Ovary (tissue), 9 donors: ENCODE results near the gene SELP. TPM values are rescaled to one million over a fixed set of nuclear protein-coding genes. Genes with fewer than 3 reads are reported as not detected.

Experiments
- DNase-seq, 5 donors: peaks; one replicate each; pipeline ENCODE4 v3.0.0-alpha.2; 2019 to 2020
- H3K27ac ChIP-seq, 2 donors: fragments of 200-600 bp; one replicate each; pipeline versions ENCODE4 v1.5.1 to v1.8.0; 2019 to 2022
- H3K27me3 ChIP-seq: fragments of 200-600 bp; one replicate; pipeline ENCODE4 v1.8.0; 2022
- H3K36me3 ChIP-seq: fragments of 200-600 bp; sonication (generic); one replicate; pipeline ENCODE4 v1.5.1; 2019
- H3K4me1 ChIP-seq: one replicate; pipeline ENCODE4 v1.8.1; 2013; ENCODE audit warnings: mild to moderate bottlenecking, moderate library complexity; ENCODE audit not compliant: insufficient read depth
- H3K4me3 ChIP-seq: fragments of 200-600 bp; sonication (generic); one replicate; pipeline ENCODE4 v1.5.1; 2017
- H3K9me3 ChIP-seq, 2 donors: fragments of 200-600 bp in 1 of 2; sonication (generic) in 1 of 2; one replicate each; pipeline versions ENCODE4 v1.5.1 to v1.8.1; 2013 to 2019; ENCODE audit warnings: mild to moderate bottlenecking in 1 of 2, moderate library complexity in 1 of 2
- EP300 ChIP-seq: sonication (generic); formaldehyde crosslinking; IDR thresholded peaks from one replicate; pipeline ENCODE4 v1.6.1; 2017; ENCODE audit warnings: antibody characterized with exemption
- POLR2A ChIP-seq: fragments of 450-650 bp; IDR thresholded peaks from one replicate; pipeline ENCODE4 v1.6.1; 2017; ENCODE audit warnings: antibody characterized with exemption, mild to moderate bottlenecking, moderate library complexity
- WGBS, 3 donors: extraction: QIAGEN DNeasy Blood & Tissue Kit in 1 of 3; methylation state at CpG; one replicate each; pipeline versions ENCODE4 v1.1.5 to v1.1.7; 2013 to 2017; 5-methylcytosine and 5-hydroxymethylcytosine counted together
- intact Hi-C, 4 donors: fragments of 100-400 bp; cut with DNase I; formaldehyde crosslinking; loops; one replicate each; pipeline versions ENCODE4 v1.11.0 to v1.15.1; 2022 to 2023
- polyA plus RNA-seq, 2 donors: library from polyadenylated mRNA; stranded (reverse); fragments of 200-250 nt in 1 of 2; fragments of 350-450 nt in 1 of 2; fragmentation: Illumina TruSeq in 1 of 2; extraction: RNeasy Lipid Tissue Mini Kit (QIAGEN cat#74804) in 1 of 2; gene quantifications; one replicate each; pipeline ENCODE4 v1.2.3, GENCODE V29; 2013 to 2014
- total RNA-seq, 7 donors: library from RNA; depleted of rRNA in 2 of 7; stranded (reverse); fragments of >200 nt in 2 of 7; fragmentation: NEBNext Ultra II Directional in 3 of 7; extraction: Animal tissue kit (Norgen Biotek cat#: 25700) in 3 of 7; gene quantifications; one replicate each; pipeline versions ENCODE4 v1.1.0 to v1.2.4, GENCODE V29; 2016 to 2023
- TF ChIP-seq, protein P1 (sequence below), 3 donors: fragments of 450-650 bp in 2 of 3; fragments of 200-600 bp in 1 of 3; IDR thresholded peaks; one replicate each; pipeline versions ENCODE4 v1.5.1 to v1.8.0; 2016 to 2022; ENCODE audit warnings: antibody characterized with exemption in 3 of 3, mild to moderate bottlenecking in 1 of 3
- donor health status: DM: no; HTN: no; CAD: no; lungs with moderate emphysema.
- donor health status: DM: no; HTN: no; CAD: no.
- donor health status: Bipolar disorder and iron deficiency.
- donor health status: DM: yes; HTN: yes; CAD: no.
- donor health status: DM: no; HTN: no; CAD: no.
- donor health status: DM: yes; HTN: yes; CAD: no.

SELP gene
- total and polyA plus RNA-seq, 9 donors = 0.68 to 19.7 (median 5.2) TPM

DNA sequence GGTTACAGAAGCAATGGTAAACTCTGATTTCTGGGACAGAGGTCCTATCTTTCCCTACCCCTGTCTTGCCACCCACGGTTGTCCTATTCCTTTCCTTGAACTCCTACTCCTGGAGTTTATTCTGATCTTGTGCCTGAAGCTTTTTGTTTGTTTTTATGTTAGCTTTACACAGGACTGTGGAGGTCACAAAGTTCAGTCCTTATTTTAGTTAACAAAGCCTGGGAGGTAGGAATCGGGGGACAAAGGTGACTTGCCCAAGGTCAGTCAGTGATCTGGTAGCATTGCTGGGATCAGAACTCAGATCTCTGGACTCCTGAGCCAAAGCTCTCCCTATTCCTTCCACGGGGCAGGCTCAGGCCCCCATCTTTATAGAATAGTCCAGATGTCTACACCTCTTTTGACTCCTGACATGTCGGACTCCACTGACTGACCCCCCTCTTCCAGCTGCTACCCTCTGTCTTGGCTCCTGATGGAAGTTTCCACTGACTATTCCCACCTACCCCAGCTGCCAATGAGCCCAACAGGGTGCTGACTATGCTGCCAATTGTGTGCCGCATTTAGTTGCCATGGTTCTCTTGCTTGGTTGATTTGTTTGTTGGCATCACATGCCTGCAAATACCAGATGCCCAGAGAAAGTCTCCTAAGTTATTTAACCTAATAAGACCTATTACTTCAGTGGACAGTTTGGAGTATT, 53.5 kb downstream of the SELP start:
- WGBS, 3 donors = 56 to 77% (median 61%) methylated on average over 5 of the region's 5 CpGs
- no peak for DNase-seq
- TF ChIP-seq EP300 = no peak
- TF ChIP-seq, protein P1, sequence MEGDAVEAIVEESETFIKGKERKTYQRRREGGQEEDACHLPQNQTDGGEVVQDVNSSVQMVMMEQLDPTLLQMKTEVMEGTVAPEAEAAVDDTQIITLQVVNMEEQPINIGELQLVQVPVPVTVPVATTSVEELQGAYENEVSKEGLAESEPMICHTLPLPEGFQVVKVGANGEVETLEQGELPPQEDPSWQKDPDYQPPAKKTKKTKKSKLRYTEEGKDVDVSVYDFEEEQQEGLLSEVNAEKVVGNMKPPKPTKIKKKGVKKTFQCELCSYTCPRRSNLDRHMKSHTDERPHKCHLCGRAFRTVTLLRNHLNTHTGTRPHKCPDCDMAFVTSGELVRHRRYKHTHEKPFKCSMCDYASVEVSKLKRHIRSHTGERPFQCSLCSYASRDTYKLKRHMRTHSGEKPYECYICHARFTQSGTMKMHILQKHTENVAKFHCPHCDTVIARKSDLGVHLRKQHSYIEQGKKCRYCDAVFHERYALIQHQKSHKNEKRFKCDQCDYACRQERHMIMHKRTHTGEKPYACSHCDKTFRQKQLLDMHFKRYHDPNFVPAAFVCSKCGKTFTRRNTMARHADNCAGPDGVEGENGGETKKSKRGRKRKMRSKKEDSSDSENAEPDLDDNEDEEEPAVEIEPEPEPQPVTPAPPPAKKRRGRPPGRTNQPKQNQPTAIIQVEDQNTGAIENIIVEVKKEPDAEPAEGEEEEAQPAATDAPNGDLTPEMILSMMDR (IDR thresholded peaks at IDR 0.05) = no peak
- no peak for TF ChIP-seq POLR2A
- no peaks in the 10 kb centered on the region for H3K9me3 ChIP-seq
- H3K27ac ChIP-seq = no peak overlapping the region
- no peaks in the 10 kb centered on the region for H3K27me3 ChIP-seq
- no peak overlapping the region for H3K4me3 ChIP-seq
- H3K36me3 ChIP-seq = no peaks in the 10 kb centered on the region
- intact Hi-C loops = no loop called here
- H3K4me1 ChIP-seq = no peaks in the 10 kb centered on the region

DNA sequence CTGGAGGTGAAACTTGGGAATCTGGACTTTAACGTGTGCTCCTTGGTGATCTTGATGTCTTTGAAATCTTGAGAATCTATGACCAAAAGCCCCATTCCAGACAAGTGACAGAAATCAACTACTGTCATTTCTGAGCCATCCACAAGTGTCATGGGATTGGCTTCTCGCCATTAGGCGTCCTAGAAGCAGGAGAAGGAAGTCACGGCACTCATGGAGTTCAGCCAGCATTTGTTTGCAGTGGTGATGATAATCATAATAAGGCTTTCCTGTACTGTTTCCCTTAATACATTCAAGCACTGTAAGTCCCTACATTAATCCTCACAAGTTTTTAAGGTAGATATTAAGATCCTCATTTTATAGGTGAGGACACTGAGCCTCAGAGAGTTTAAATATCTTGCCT, 55.6 kb downstream of the SELP start:
- no peaks in the 10 kb centered on the region for H3K27me3 ChIP-seq
- no peaks in the 10 kb centered on the region for H3K9me3 ChIP-seq
- H3K4me3 ChIP-seq = no peak overlapping the region
- no peak overlapping the region for H3K27ac ChIP-seq
- intact Hi-C loops = no loop called here
- 38 to 70% (median 57%) methylated on average over 4 of the region's 4 CpGs for WGBS, 3 donors
- no peak for DNase-seq
- H3K4me1 ChIP-seq = no peaks in the 10 kb centered on the region
- H3K36me3 ChIP-seq = no peaks in the 10 kb centered on the region
- TF ChIP-seq EP300 (no peak), POLR2A (no peak)
- TF ChIP-seq, protein P1 (IDR thresholded peaks at IDR 0.05) = no peak

DNA sequence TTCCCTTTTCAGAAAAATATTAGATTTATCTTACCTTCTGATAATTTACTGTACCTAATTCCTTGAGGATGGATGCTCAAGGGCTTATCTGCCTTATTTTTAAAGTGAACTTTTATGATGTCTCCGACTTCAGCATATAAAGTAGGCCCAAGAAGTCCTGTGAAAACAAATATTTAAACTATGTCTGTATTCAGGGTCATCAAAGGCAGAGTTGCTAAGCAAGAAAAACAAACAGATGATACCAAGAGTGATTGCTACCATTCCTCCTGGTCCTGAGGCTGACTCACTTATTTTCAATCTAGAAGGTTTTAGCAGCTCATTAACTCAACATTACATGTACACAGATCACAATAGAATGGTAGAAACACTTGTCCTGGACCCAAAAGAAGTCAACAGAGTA, 57.7 kb downstream of the SELP start:
- Histone ChIP-seq H3K9me3 (no peaks in the 10 kb centered on the region), H3K27me3 (no peaks in the 10 kb centered on the region), H3K36me3 (no peaks in the 10 kb centered on the region), H3K4me3 (no peak overlapping the region), H3K4me1 (no peaks in the 10 kb centered on the region), H3K27ac (no peak overlapping the region)
- 23 to 36% (median 27%) methylated on average over 1 of the region's 1 CpG for WGBS, 3 donors
- no peak for DNase-seq
- intact Hi-C loops = no loop called here
- TF ChIP-seq EP300 (no peak), POLR2A (no peak)
- TF ChIP-seq, protein P1 (IDR thresholded peaks at IDR 0.05) = no peak

DNA sequence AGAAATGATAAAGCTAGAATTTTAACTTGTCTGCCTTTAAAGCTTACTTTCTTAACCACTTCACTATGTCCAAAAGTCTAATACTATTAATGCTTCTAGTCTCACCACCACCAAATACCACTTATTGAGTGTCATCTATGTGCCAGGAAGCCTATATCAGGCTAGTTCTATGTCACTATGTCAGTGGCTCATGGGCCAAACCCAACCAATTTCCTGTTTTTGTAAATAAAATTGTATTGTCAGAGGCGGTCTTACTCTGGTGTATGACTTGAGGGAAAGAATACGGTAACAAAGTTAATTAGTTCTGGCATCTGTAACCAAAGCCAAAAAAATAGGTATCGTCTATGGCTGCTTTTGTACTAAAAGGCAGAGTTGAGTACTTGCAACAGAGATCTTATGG, 58.5 kb downstream of the SELP start:
- no peak for TF ChIP-seq EP300
- no peak for TF ChIP-seq POLR2A
- TF ChIP-seq, protein P1 (IDR thresholded peaks at IDR 0.05) = no peak
- Histone ChIP-seq H3K4me3 (no peak overlapping the region), H3K9me3 (no peaks in the 10 kb centered on the region), H3K4me1 (no peaks in the 10 kb centered on the region), H3K27me3 (no peaks in the 10 kb centered on the region), H3K27ac (no peak overlapping the region), H3K36me3 (no peaks in the 10 kb centered on the region)
- 76 to 79% (median 76%) methylated on average over 3 of the region's 3 CpGs for WGBS, 3 donors
- no peak for DNase-seq
- intact Hi-C loops = no loop called here
